Right lobe of liver (tissue), 6 donors: ENCODE measurements around the gene FAM228B. TPM values are rescaled to one million over a fixed set of nuclear protein-coding genes. Genes with fewer than 3 reads are reported as not detected.
A peak's percentile ranks its signal among the peaks of the same experiment; 100 is the strongest.

Source experiments
- ATAC-seq, 4 donors: fragments of 200-7000 bp; cut with Tn5 transposase; one replicate each; pipeline ENCODE4 v1.9.1; 2020; ENCODE audit warnings: mild to moderate bottlenecking in 4 of 4, moderate library complexity in 4 of 4
- DNase-seq, 3 donors: peaks; one replicate each; pipeline ENCODE4 v3.0.0-alpha.2; 2020
- H3K27ac ChIP-seq, 3 donors: fragments of 200-600 bp; one replicate each; pipeline ENCODE4 v1.8.0; 2022
- H3K27me3 ChIP-seq, 2 donors: fragments of 200-600 bp; one replicate each; pipeline ENCODE4 v1.8.0; 2022
- H3K36me3 ChIP-seq, 4 donors: fragments of 200-600 bp; sonication (generic) in 1 of 4; one replicate each; pipeline versions ENCODE4 v1.5.1 to v1.8.0; 2017 to 2022; ENCODE audit warnings: control low read depth in 1 of 4
- H3K4me1 ChIP-seq, 4 donors: fragments of 200-600 bp; sonication (generic) in 1 of 4; one replicate each; pipeline versions ENCODE4 v1.5.1 to v1.8.0; 2017 to 2022; ENCODE audit warnings: control low read depth in 1 of 4
- H3K4me3 ChIP-seq, 3 donors: fragments of 200-600 bp; one replicate each; pipeline ENCODE4 v1.8.0; 2022
- H3K9me3 ChIP-seq, 4 donors: fragments of 200-600 bp; sonication (generic) in 1 of 4; one replicate each; pipeline versions ENCODE4 v1.5.1 to v1.8.0; 2017 to 2022; ENCODE audit warnings: control low read depth in 1 of 4
- POLR2A ChIP-seq: fragments of 450-650 bp; IDR thresholded peaks from one replicate; pipeline ENCODE4 v1.6.1; 2017; ENCODE audit warnings: antibody characterized with exemption, mild to moderate bottlenecking
- WGBS: methylation state at CpG from one replicate; pipeline ENCODE4 v1.1.6; 2018; ENCODE audit warnings: low coverage, low lambda C conversion rate; ENCODE audit not compliant: insufficient coverage; ENCODE audit errors: missing lambda C conversion rate; 5-methylcytosine and 5-hydroxymethylcytosine counted together
- intact Hi-C, 2 donors: fragments of 100-400 bp; cut with DNase I; formaldehyde crosslinking; loops; one replicate each; pipeline versions ENCODE4 v1.11.2 to v1.14.1; 2022
- total RNA-seq, 6 experiments: library from RNA; depleted of rRNA in 2 of 6; stranded (reverse); fragments of >200 nt in 2 of 6; fragmentation: NEBNext Ultra II Directional in 3 of 6; extraction: Animal tissue kit (Norgen Biotek cat#: 25700) in 3 of 6; gene quantifications; one replicate each; pipeline versions ENCODE4 v1.1.0 to v1.2.4, GENCODE V29; 2016 to 2023
- TF ChIP-seq, protein P1 (sequence below), 4 donors: fragments of 200-600 bp in 3 of 4; fragments of 450-650 bp in 1 of 4; IDR thresholded peaks; one replicate each; pipeline versions ENCODE4 v1.5.1 to v1.8.0; 2016 to 2022; ENCODE audit warnings: antibody characterized with exemption in 4 of 4, mild to moderate bottlenecking in 2 of 4
- donor health status: DM: no; HTN: yes; CAD: no.
- donor health status: DM: no; HTN: no; CAD: no.
- donor health status: DM: no; HTN: no; CAD: no.
- donor health status: DM: no; HTN: yes; CAD: no.
- donor health status: DM: no; HTN: yes; CAD: no.

FAM228B gene
- total RNA-seq, 6 experiments from 2014 or later: 2.8 to 4.6 (median 3.7) TPM

DNA sequence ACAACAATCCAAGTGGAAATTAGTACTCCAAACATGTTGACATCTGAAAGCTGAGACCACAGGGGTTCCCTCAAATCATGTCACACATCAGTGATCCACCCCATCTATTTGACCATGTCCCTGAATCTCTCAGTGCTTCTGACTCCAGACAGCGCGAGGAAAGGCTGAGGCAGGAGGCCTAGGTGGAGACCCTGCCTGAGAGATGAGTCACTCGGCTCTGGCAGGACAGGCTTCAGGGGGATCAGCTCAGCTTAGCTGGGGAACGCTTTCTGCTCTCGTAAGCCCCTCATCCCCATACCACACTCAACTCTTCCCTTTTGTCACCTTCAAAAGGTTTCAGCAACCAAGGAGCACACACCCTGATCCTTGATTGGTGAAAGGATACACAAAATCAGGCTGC is 45.8 kb downstream of the FAM228B start:
- no peak overlapping the region for H3K27ac ChIP-seq
- H3K9me3 ChIP-seq: no peaks in the 10 kb centered on the region
- H3K4me3 ChIP-seq: no peak overlapping the region
- TF ChIP-seq, protein P1, sequence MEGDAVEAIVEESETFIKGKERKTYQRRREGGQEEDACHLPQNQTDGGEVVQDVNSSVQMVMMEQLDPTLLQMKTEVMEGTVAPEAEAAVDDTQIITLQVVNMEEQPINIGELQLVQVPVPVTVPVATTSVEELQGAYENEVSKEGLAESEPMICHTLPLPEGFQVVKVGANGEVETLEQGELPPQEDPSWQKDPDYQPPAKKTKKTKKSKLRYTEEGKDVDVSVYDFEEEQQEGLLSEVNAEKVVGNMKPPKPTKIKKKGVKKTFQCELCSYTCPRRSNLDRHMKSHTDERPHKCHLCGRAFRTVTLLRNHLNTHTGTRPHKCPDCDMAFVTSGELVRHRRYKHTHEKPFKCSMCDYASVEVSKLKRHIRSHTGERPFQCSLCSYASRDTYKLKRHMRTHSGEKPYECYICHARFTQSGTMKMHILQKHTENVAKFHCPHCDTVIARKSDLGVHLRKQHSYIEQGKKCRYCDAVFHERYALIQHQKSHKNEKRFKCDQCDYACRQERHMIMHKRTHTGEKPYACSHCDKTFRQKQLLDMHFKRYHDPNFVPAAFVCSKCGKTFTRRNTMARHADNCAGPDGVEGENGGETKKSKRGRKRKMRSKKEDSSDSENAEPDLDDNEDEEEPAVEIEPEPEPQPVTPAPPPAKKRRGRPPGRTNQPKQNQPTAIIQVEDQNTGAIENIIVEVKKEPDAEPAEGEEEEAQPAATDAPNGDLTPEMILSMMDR (IDR thresholded peaks at IDR 0.05): no peak
- TF ChIP-seq POLR2A: no peak
- H3K27me3 ChIP-seq: no peaks in the 10 kb centered on the region
- no peaks in the 10 kb centered on the region for H3K36me3 ChIP-seq
- DNase-seq (no peak), ATAC-seq (no peak)
- intact Hi-C loops: no loop called here
- H3K4me1 ChIP-seq: no peaks in the 10 kb centered on the region
- WGBS: no CpG with 5 or more reads among the region's 5 CpGs

DNA sequence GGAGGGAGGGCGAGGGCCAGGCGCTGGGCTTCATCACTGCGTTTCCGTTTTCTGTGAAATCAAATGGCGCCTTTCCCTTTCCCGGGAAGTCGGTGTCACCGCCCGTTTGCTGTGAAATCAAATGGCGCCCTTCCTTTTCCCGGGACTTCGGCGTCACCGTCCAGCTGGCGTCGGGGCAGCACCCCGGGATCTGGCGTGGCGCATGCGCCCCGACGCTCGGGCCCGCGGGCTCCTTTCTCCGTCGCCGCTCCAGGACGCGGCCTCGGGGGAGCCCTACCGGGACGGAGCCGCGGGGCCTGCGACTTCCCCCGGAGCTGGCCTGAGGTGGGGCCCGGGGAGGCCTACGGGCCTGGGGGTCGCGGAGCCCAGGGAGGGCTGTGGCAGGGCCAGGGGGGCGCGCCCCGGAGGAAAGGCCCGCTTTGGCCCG is 51.6 kb downstream of the FAM228B start, which contains the start of gene FAM228A:
FAM228A (plus strand) TSS at position 203 of the 427 bp plus-strand sequence. CDS start 428 bp downstream, outside the sequence.
- Histone ChIP-seq H3K4me3 (no peak within 1 kb of the TSS), H3K4me1 (no peaks in the 10 kb centered on the region), H3K27ac (peak within 1 kb of the TSS in 1 of 3 donors; percentile 33), H3K36me3 (no peaks in the 10 kb centered on the region), H3K27me3 (no peaks in the 10 kb centered on the region), H3K9me3 (no peaks in the 10 kb centered on the region)
- 19% methylated on average over 14 of the region's 46 CpGs for WGBS
- ATAC-seq (peak in 1 of 4 donors; percentile 36), DNase-seq (no peak)
- TF ChIP-seq POLR2A: no peak
- TF ChIP-seq, protein P1 (IDR thresholded peaks at IDR 0.05): no peak
- intact Hi-C loops: no loop called here

DNA sequence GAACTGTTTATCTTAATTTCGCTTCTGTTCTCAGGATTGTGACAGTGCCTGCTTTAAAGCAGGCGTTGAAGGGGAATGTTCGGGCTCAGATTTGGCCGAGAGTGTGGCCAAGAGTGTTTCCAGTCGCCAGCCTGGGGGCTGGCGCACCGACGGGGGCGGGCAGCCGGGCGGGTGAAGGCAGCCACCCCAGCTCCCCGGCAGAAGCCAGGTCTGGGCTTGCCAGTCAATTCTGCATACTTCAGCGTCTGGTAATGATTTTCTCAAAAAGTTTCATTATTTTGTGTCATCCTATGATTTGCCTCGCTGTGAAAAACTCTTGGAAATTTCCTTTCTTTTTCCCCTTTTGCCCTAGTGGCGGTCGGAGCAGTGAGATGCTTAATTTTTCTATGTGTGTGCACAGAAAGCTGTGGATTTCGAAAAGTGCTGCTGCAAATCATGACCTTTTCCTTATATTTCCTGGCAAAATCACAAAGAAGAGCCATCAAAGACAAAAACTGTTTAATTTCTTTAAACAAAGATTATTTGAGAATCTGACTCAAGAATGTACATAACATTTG is 52.4 kb downstream of the FAM228B start:
- Histone ChIP-seq H3K4me3 (no peak overlapping the region), H3K27ac (no peak overlapping the region), H3K27me3 (no peaks in the 10 kb centered on the region), H3K36me3 (no peaks in the 10 kb centered on the region), H3K9me3 (no peaks in the 10 kb centered on the region), H3K4me1 (no peaks in the 10 kb centered on the region)
- intact Hi-C loops: no loop called here
- no peak for ATAC-seq
- WGBS: 81% methylated on average over 13 of the region's 17 CpGs
- DNase-seq: no peak
- TF ChIP-seq POLR2A: no peak
- TF ChIP-seq, protein P1 (IDR thresholded peaks at IDR 0.05): no peak

DNA sequence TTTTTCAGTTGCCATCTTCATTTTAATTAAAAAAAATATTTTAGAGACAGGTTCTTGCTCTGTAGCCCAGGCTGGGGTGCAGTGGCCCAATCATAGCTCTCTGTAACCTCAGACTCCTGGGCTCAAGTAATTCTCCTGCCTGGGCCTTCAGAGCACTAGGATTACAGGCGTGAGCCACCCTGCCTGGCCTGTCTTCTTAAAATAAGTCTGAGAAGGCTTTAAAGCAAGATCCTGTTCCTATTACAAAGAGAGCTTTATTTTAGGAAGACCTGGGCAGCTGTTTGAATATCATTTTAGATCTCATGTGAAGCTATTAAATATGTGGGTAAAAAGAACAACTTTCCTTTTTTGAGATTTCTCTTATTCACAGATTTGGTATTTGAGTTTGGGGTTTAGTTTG is 53.1 kb downstream of the FAM228B start:
- Histone ChIP-seq H3K27me3 (no peaks in the 10 kb centered on the region), H3K27ac (no peak overlapping the region), H3K36me3 (no peaks in the 10 kb centered on the region), H3K9me3 (no peaks in the 10 kb centered on the region), H3K4me1 (no peaks in the 10 kb centered on the region), H3K4me3 (no peak overlapping the region)
- 83% methylated on average over 1 of the region's 1 CpG for WGBS
- intact Hi-C loops: no loop called here
- no peak for ATAC-seq
- TF ChIP-seq, protein P1 (IDR thresholded peaks at IDR 0.05): no peak
- TF ChIP-seq POLR2A: no peak
- no peak for DNase-seq

DNA sequence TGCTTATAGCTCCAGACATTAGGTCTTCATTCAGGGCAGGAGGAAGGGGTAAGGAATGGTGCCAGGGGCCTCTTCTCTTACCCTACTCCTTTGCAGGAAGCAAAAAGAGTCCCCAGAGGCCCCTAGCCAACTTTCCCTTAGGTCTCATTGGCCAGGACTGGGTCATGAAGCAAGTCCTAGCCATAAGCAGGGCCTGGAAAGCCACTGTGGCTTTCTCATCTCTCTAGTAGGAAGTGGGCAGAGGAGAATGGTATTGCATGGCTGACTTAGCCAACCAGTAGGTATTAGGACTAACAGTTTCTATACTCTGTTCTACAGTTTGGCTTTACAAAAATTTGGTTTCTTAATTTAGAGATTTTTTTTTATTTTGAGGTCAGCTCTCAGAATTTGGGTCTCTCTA is 56.4 kb downstream of the FAM228B start:
- Histone ChIP-seq H3K27me3 (no peaks in the 10 kb centered on the region), H3K27ac (no peak overlapping the region), H3K4me1 (no peaks in the 10 kb centered on the region), H3K9me3 (no peaks in the 10 kb centered on the region), H3K36me3 (no peaks in the 10 kb centered on the region), H3K4me3 (no peak overlapping the region)
- intact Hi-C loops: no loop called here
- ATAC-seq (no peak), DNase-seq (no peak)
- TF ChIP-seq, protein P1 (IDR thresholded peaks at IDR 0.05): no peak
- no peak for TF ChIP-seq POLR2A
